ENCODE measurements around the gene DMPK. TPM values are rescaled to one million over a fixed set of nuclear protein-coding genes. Genes with fewer than 3 reads are reported as not detected.

DMPK gene
- total RNA-seq, 2 experiments from 2014 or later, result 14.9 to 34.7 TPM

DNA sequence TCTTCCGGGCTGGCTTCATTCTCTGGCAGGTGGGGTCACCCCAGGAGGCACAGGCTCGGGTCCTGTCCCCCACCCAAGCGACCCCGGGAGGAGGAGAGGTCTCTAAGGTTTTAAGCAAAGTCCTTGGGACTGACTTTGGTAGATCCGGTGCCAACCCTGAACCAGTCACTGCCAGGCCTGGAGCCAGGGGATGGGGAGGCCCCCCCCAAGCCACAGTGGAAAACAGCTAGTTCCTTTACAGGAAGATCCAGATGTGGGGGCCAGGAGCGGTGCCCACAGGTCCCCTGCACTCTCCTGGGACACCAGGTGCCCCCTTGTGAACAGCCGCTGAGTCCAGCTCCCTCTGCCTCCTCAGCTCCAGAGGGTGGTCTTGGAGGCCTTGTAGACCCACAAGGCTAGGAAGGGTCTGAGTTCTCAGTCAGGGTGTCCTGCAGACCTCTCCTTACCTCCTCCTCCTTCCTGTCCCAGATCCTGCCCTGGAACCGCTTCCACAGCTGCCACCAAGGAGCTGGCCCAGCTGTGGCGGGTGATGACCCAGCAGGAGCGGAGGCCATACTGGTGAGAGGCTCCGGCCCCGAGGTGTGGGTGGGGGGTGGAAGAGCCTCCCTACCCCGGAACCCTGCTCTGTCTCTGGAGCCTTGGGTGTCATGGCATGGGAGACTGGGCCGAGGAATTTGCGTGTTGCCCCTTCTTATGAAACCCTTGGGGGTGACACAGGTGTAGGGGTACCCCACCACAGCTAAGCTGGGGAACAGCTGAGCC is 19.2 kb downstream of the DMPK start:
- ChIA-PET CTCF (ENCODE audit: unreplicated experiment) (no interaction called here), POLR2A (interaction anchor here (0.5 kb wide), 1 partner anchor 46 kb away, joined by 3 read pairs; no protein-coding TSS in a partner anchor)
- no peaks in the 10 kb centered on the region for H3K79me2 ChIP-seq (ENCODE audit: insufficient read depth, low read depth, low read length)
- DNase-seq (ENCODE audit: low spot score), result no peak
- H3K9me2 ChIP-seq (ENCODE audit: insufficient read depth, low read length), result no peaks in the 10 kb centered on the region
- peaks cover 5% of the 10 kb centered on the region for H3K4me1 ChIP-seq (ENCODE audit: insufficient read depth, low read length, poor library complexity, severe bottlenecking)
- no peak overlapping the region for H2AFZ ChIP-seq (ENCODE audit: low read length)
- no peak overlapping the region for H3K4me3 ChIP-seq (ENCODE audit: low read depth, low read length, poor library complexity, severe bottlenecking)
- H3K27ac ChIP-seq (ENCODE audit: low read depth, low read length, poor library complexity, severe bottlenecking), result no peak overlapping the region
- H4K20me1 ChIP-seq (ENCODE audit: insufficient read depth, low read length), result no peaks in the 10 kb centered on the region
- no TSS peak for BruUV-seq (replicated peaks)
- no peaks in the 10 kb centered on the region for H3K36me3 ChIP-seq (ENCODE audit: insufficient read depth, low read length)
- TF ChIP-seq, protein P1, sequence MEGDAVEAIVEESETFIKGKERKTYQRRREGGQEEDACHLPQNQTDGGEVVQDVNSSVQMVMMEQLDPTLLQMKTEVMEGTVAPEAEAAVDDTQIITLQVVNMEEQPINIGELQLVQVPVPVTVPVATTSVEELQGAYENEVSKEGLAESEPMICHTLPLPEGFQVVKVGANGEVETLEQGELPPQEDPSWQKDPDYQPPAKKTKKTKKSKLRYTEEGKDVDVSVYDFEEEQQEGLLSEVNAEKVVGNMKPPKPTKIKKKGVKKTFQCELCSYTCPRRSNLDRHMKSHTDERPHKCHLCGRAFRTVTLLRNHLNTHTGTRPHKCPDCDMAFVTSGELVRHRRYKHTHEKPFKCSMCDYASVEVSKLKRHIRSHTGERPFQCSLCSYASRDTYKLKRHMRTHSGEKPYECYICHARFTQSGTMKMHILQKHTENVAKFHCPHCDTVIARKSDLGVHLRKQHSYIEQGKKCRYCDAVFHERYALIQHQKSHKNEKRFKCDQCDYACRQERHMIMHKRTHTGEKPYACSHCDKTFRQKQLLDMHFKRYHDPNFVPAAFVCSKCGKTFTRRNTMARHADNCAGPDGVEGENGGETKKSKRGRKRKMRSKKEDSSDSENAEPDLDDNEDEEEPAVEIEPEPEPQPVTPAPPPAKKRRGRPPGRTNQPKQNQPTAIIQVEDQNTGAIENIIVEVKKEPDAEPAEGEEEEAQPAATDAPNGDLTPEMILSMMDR (conservative IDR thresholded peaks at IDR 0.05; ENCODE audit: low read length), result no peak
- no peak for TF ChIP-seq EZH2phosphoT487 (IDR thresholded peaks at IDR 0.05; ENCODE audit: borderline replicate concordance, low read depth, low read length)
- H3K9me3 ChIP-seq (ENCODE audit: low read length), result no peaks in the 10 kb centered on the region
- no peak overlapping the region for H3K4me2 ChIP-seq (ENCODE audit: low read length)
- intact Hi-C loops (cut with micrococcal nuclease; ENCODE audit: unreplicated experiment), result no loop called here

DNA sequence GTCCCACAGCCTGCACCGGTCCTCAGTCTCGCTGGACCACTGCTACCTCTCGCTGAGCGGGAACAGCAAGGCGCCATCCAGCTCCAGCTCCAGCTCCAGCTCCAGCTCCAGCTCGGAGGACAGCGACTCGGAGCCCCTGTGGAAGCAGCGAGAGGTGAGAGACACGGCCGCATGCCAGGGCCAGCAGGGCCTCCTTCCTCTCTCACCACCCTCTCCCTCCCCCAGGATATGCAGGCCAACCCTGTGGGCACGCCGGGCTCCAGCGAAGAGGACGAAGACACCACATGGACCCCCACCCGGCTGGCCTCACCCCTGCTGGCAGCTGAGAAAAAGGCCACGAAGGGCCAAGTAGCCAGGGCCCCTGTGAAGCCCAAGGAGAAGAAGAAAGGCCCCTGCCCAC is 20.6 kb downstream of the DMPK start:
- no peaks in the 10 kb centered on the region for H3K9me2 ChIP-seq (ENCODE audit: insufficient read depth, low read length)
- H3K36me3 ChIP-seq (ENCODE audit: insufficient read depth, low read length), result no peaks in the 10 kb centered on the region
- no peaks in the 10 kb centered on the region for H4K20me1 ChIP-seq (ENCODE audit: insufficient read depth, low read length)
- TF ChIP-seq, protein P1 (conservative IDR thresholded peaks at IDR 0.05; ENCODE audit: low read length), result no peak
- no peak for TF ChIP-seq EZH2phosphoT487 (IDR thresholded peaks at IDR 0.05; ENCODE audit: borderline replicate concordance, low read depth, low read length)
- no peaks in the 10 kb centered on the region for H3K79me2 ChIP-seq (ENCODE audit: insufficient read depth, low read depth, low read length)
- CTCF ChIA-PET (ENCODE audit: unreplicated experiment), result no interaction called here
- H3K4me3 ChIP-seq (ENCODE audit: low read depth, low read length, poor library complexity, severe bottlenecking), result no peak overlapping the region
- no peak overlapping the region for H3K27ac ChIP-seq (ENCODE audit: low read depth, low read length, poor library complexity, severe bottlenecking)
- BruUV-seq (replicated peaks), result no TSS peak
- POLR2A ChIA-PET, result no interaction called here
- H3K9me3 ChIP-seq (ENCODE audit: low read length), result no peaks in the 10 kb centered on the region
- H3K4me2 ChIP-seq (ENCODE audit: low read length), result no peak overlapping the region
- intact Hi-C loops (cut with micrococcal nuclease; ENCODE audit: unreplicated experiment), result no loop called here
- no peak for DNase-seq (ENCODE audit: low spot score)
- H2AFZ ChIP-seq (ENCODE audit: low read length), result no peak overlapping the region
- no peaks in the 10 kb centered on the region for H3K4me1 ChIP-seq (ENCODE audit: insufficient read depth, low read length, poor library complexity, severe bottlenecking)

DNA sequence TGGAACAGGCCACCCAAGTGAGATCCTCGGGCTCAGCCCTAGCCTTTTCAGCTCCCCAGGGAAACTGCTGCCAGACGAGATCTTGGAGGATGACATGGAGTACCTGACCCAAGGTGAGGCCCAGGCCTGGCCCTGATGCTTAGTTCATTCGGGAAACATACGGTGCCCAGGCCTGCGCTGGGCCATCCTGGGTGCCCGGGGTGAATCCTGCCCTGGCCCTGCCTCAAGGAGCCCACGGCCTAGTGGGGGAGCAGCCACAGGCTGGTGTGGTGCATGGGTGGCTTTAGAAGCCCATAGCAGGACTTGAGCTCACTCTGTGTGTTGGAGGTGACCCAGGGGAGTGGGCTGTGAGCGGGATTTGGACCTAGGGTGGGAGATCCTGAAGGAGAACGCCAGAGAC is 23.4 kb downstream of the DMPK start:
- POLR2A ChIA-PET, result no interaction called here
- no peaks in the 10 kb centered on the region for H3K9me3 ChIP-seq (ENCODE audit: low read length)
- H3K27ac ChIP-seq (ENCODE audit: low read depth, low read length, poor library complexity, severe bottlenecking), result no peak overlapping the region
- CTCF ChIA-PET (ENCODE audit: unreplicated experiment), result no interaction called here
- no peak overlapping the region for H3K4me2 ChIP-seq (ENCODE audit: low read length)
- TF ChIP-seq EZH2phosphoT487 (IDR thresholded peaks at IDR 0.05; ENCODE audit: borderline replicate concordance, low read depth, low read length), result no peak
- TF ChIP-seq, protein P1 (conservative IDR thresholded peaks at IDR 0.05; ENCODE audit: low read length), result no peak
- H3K9me2 ChIP-seq (ENCODE audit: insufficient read depth, low read length), result no peaks in the 10 kb centered on the region
- H3K4me1 ChIP-seq (ENCODE audit: insufficient read depth, low read length, poor library complexity, severe bottlenecking), result no peaks in the 10 kb centered on the region
- H2AFZ ChIP-seq (ENCODE audit: low read length), result no peak overlapping the region
- H3K36me3 ChIP-seq (ENCODE audit: insufficient read depth, low read length), result no peaks in the 10 kb centered on the region
- BruUV-seq (replicated peaks), result no TSS peak
- H4K20me1 ChIP-seq (ENCODE audit: insufficient read depth, low read length), result no peaks in the 10 kb centered on the region
- no peaks in the 10 kb centered on the region for H3K79me2 ChIP-seq (ENCODE audit: insufficient read depth, low read depth, low read length)
- H3K4me3 ChIP-seq (ENCODE audit: low read depth, low read length, poor library complexity, severe bottlenecking), result no peak overlapping the region
- no peak for DNase-seq (ENCODE audit: low spot score)
- intact Hi-C loops (cut with micrococcal nuclease; ENCODE audit: unreplicated experiment), result no loop called here
